Transverse colon (tissue), 4 donors: Measurements from ENCODE around the gene PRKAR1B.
"Not testable (repeated sequence)": the region's sequence is repeated elsewhere in the genome, so short reads cannot be mapped to it uniquely, and the experiment has no call there.

Experiments used
- CTCF ChIP-seq, 5 experiments: fragments of 200-600 bp in 3 of 5; fragments of 450-650 bp in 2 of 5; sonication (generic) in 3 of 5; IDR thresholded peaks; 1 replicate in 2 of 5; 2 replicates in 3 of 5; pipeline ENCODE4 v1.5.1; 2016 to 2017; ENCODE audit warnings: antibody characterized with exemption in 5 of 5, inconsistent platforms in 3 of 5, mild to moderate bottlenecking in 2 of 5, moderate library complexity in 1 of 5
- EP300 ChIP-seq: sonication (generic); formaldehyde crosslinking; IDR thresholded peaks from one replicate; pipeline ENCODE4 v1.6.1; 2017; ENCODE audit warnings: antibody characterized with exemption, low read depth
- POLR2AphosphoS5 ChIP-seq, 3 donors: sonication (generic); formaldehyde crosslinking; IDR thresholded peaks; one replicate each; pipeline ENCODE4 v1.6.1; 2016; ENCODE audit warnings: antibody characterized with exemption in 3 of 3

- TF ChIP-seq CTCF (IDR thresholded peaks at IDR 0.05); POLR2AphosphoS5 (IDR thresholded peaks at IDR 0.05); EP300: not testable (repeated sequence)
Measured at GRCh38 chr7:743341-744127, 16.5 kb upstream of the PRKAR1B start.
